K562 (cell line): ENCODE results near the gene CASP9. TPM values are rescaled to one million over a fixed set of nuclear protein-coding genes. Genes with fewer than 3 reads are reported as not detected.

Experiments used
- DMBX1 ChIP-seq: fragments of 250-450 bp; sonication (Bioruptor Pico); IDR thresholded peaks from 2 replicates; pipeline ENCODE4 v1.8.0; 2022; ENCODE audit warnings: inconsistent platforms, mild to moderate bottlenecking, moderate library complexity, borderline replicate concordance
- E2F6 ChIP-seq, 2 experiments: IDR thresholded peaks; 2 replicates each; pipeline ENCODE4 v1.6.1; 2011; ENCODE audit warnings: borderline replicate concordance in 1 of 2, control low read depth in 1 of 2, low read depth in 1 of 2, low read length in 1 of 2, mild to moderate bottlenecking in 1 of 2, mixed read lengths in 1 of 2, moderate library complexity in 1 of 2; ENCODE audit not compliant: insufficient read depth in 1 of 2, insufficient read length in 1 of 2, poor library complexity in 1 of 2, severe bottlenecking in 1 of 2; ENCODE audit errors: extremely low read depth in 1 of 2
- ESRRA ChIP-seq: fragments of 450-650 bp; IDR thresholded peaks from 2 replicates; pipeline ENCODE4 v1.6.1; 2014; ENCODE audit warnings: low read depth, mild to moderate bottlenecking, moderate library complexity, borderline replicate concordance
- HNRNPH1 ChIP-seq: fragments of 200-400 bp; formaldehyde crosslinking; optimal IDR thresholded peaks from 2 replicates; pipeline ENCODE3; 2017; ENCODE audit warnings: low read depth, mild to moderate bottlenecking, low read length, moderate library complexity
- HOXB6 ChIP-seq: fragments of 250-450 bp; sonication (Bioruptor Pico); IDR thresholded peaks from 2 replicates; pipeline ENCODE4 v1.5.1; 2022; ENCODE audit warnings: mild to moderate bottlenecking, borderline replicate concordance
- MAFG ChIP-seq: fragments of 450-650 bp; conservative IDR thresholded peaks from 2 replicates; pipeline ENCODE4 v1.6.1; 2016; ENCODE audit warnings: missing genetic modification characterization, missing compliant biosample characterization
- NBN ChIP-seq: fragments of 450-650 bp; IDR thresholded peaks from 2 replicates; pipeline ENCODE4 v1.6.1; 2016; ENCODE audit warnings: low read depth, mild to moderate bottlenecking
- SIX5 ChIP-seq, 2 experiments: IDR thresholded peaks; 2 replicates each; pipeline ENCODE4 v1.6.1; 2011; ENCODE audit warnings: low read length in 2 of 2, borderline replicate concordance in 1 of 2, low read depth in 1 of 2, mild to moderate bottlenecking in 1 of 2, moderate library complexity in 1 of 2; ENCODE audit not compliant: insufficient read depth in 1 of 2
- SMARCA5 ChIP-seq: fragments of 450-650 bp; IDR thresholded peaks from 2 replicates; pipeline ENCODE4 v1.6.1; 2016
- SMARCB1 ChIP-seq: IDR thresholded peaks from 2 replicates; pipeline ENCODE4 v1.6.1; 2011; ENCODE audit warnings: improper control_type of control experiment, low read depth; ENCODE audit not compliant: insufficient read length
- SRSF9 ChIP-seq: fragments of 200-400 bp; formaldehyde crosslinking; IDR thresholded peaks from 2 replicates; pipeline ENCODE4 v1.6.1; 2017; ENCODE audit warnings: low read depth, low read length, borderline replicate concordance
- VEZF1 ChIP-seq: fragments of 200-800 bp; sonication (Bioruptor generic); IDR thresholded peaks from 2 replicates; pipeline ENCODE4 v1.6.1; 2017; ENCODE audit warnings: missing genetic modification characterization, missing compliant biosample characterization
- YY1 ChIP-seq, 3 experiments: IDR thresholded peaks; 2 replicates each; pipeline ENCODE4 v1.6.1; 2011; ENCODE audit warnings: low read length in 2 of 3, mild to moderate bottlenecking in 2 of 3, moderate library complexity in 2 of 3, borderline replicate concordance in 1 of 3, control low read depth in 1 of 3, low read depth in 1 of 3; ENCODE audit not compliant: insufficient read depth in 3 of 3, insufficient replicate concordance in 2 of 3, control insufficient read depth in 1 of 3, insufficient read length in 1 of 3; ENCODE audit errors: extremely low read depth in 1 of 3
- ZEB2 ChIP-seq: fragments of 450-650 bp; IDR thresholded peaks from 2 replicates; pipeline ENCODE4 v1.6.1; 2016
- ZNF79 ChIP-seq: fragments of 250-450 bp; sonication (Bioruptor Pico); IDR thresholded peaks from 2 replicates; pipeline ENCODE4 v1.4.0; 2020; ENCODE audit warnings: low read depth, mild to moderate bottlenecking, moderate library complexity
- polyA plus RNA-seq, 8 experiments: library from polyadenylated mRNA; depleted of rRNA in 4 of 8; stranded (reverse) in 5 of 8; unstranded in 3 of 8; fragments of >200 nt; fragmentation: Nextera tagmentation in 2 of 8; fragmentation: Illumina TruSeq in 1 of 8; extraction: Ambion mirVana in 2 of 8; extraction: Trizol in 1 of 8; gene quantifications; 2 replicates each; pipeline versions ENCODE4 v1.2.1 to v1.2.3, GENCODE V29; 2011 to 2014; ENCODE audit warnings: inconsistent platforms in 1 of 8, missing spikeins in 1 of 8
- total RNA-seq, 7 experiments: library from RNA; depleted of rRNA in 6 of 7; stranded (reverse); fragments of >200 nt in 6 of 7; fragmentation: Illumina TruSeq in 2 of 7; extraction: Trizol in 2 of 7; gene quantifications; 2 replicates each; pipeline versions ENCODE4 v1.2.1 to v1.2.3, GENCODE V29; 2011 to 2021; ENCODE audit warnings: low replicate concordance in 1 of 7
- TF ChIP-seq, protein P1 (sequence below): fragments of 450-650 bp; IDR thresholded peaks from 2 replicates; pipeline ENCODE4 v1.6.1; 2014; ENCODE audit warnings: low read depth, mild to moderate bottlenecking, moderate library complexity, borderline replicate concordance
- TF ChIP-seq, protein P2 (sequence below): fragments of 450-650 bp; IDR thresholded peaks from 2 replicates; pipeline ENCODE4 v1.6.1; 2017; ENCODE audit warnings: mild to moderate bottlenecking, moderate library complexity
- TF ChIP-seq, protein P3 (sequence below): sonication (generic); formaldehyde crosslinking; IDR thresholded peaks from 2 replicates; pipeline ENCODE4 v1.8.1; 2022; ENCODE audit warnings: missing genetic modification reagents

CASP9 gene
- total and polyA plus RNA-seq, 9 of the 15 experiments (the other 6 are each of a cell fraction or from before 2014, with no cell fraction given): 10.8 to 54.1 (median 30.7) TPM

DNA sequence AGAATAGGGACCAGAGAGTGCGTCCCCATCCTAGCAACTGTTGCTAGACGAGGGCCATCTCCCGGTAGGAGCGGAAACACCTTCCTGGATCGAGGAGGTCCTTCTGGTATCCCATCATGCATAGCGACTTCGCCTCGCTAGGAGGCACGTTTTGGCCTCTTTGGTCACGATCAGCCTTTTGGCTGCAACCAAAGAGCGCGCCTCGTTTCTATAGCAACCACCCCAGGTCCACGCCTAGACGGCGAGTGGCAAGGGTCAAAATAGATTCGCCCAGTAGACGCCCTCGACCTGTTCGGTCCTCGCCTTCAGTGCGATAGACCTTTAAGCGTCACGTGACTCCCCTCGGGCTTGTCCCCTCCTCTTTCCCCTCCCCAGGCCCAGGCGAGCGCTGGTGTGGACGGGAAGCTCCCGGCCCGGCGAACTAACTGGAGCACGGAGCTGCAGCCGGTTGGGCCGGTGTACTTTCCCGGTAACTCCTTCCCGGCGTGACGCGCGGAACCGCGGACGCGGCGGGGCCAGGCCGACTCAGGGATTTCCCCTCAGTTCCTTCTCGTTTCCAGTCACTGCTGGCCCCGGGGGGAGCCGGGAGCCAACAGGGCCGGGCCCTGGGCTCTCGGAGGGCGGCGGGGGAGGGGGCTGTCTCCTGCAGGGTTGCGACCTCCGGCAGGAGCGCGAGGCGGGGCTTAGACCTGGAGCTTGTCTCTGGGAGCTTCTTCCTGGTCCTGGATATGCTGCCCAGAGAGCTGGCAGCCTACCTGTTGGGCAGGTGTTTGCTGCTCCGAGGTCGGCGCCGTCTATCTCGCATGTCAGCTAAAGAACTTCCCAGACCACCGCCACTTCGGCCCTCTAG lies 2.7 kb upstream of the CASP9 start, which contains the start of gene DNAJC16 (continued):
- TF ChIP-seq SRSF9: no peak
- no peak for TF ChIP-seq MAFG (tag)
- no peak for TF ChIP-seq SMARCB1
- peak in 2 of 3 experiments; percentile 37 to 50 for TF ChIP-seq YY1 (IDR thresholded peaks at IDR 0.05; ENCODE audit: borderline replicate concordance in 1 of 3, control insufficient read depth in 1 of 3, extremely low read depth in 1 of 3, insufficient read depth in 3 of 3, insufficient read length in 1 of 3, insufficient replicate concordance in 2 of 3, low read depth in 1 of 3, low read length in 2 of 3)
- peak; percentile 89 for TF ChIP-seq NBN
- no peak for TF ChIP-seq HNRNPH1
- TF ChIP-seq, protein P1, sequence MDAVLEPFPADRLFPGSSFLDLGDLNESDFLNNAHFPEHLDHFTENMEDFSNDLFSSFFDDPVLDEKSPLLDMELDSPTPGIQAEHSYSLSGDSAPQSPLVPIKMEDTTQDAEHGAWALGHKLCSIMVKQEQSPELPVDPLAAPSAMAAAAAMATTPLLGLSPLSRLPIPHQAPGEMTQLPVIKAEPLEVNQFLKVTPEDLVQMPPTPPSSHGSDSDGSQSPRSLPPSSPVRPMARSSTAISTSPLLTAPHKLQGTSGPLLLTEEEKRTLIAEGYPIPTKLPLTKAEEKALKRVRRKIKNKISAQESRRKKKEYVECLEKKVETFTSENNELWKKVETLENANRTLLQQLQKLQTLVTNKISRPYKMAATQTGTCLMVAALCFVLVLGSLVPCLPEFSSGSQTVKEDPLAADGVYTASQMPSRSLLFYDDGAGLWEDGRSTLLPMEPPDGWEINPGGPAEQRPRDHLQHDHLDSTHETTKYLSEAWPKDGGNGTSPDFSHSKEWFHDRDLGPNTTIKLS: peak; percentile 85
- TF ChIP-seq SIX5 (IDR thresholded peaks at IDR 0.05; ENCODE audit: borderline replicate concordance in 1 of 2, insufficient read depth in 1 of 2, low read depth in 1 of 2, low read length in 2 of 2): peak in 1 of 2 experiments; percentile 24; a peak in 1 of 4 replicates
- TF ChIP-seq HOXB6 (CRISPR knock-in tag): no peak
- TF ChIP-seq ESRRA: peak; percentile 78
- TF ChIP-seq ZEB2: peak; percentile 67; the same call in 1 of the 2 replicates
- no peak for TF ChIP-seq SMARCA5
- TF ChIP-seq, protein P2, sequence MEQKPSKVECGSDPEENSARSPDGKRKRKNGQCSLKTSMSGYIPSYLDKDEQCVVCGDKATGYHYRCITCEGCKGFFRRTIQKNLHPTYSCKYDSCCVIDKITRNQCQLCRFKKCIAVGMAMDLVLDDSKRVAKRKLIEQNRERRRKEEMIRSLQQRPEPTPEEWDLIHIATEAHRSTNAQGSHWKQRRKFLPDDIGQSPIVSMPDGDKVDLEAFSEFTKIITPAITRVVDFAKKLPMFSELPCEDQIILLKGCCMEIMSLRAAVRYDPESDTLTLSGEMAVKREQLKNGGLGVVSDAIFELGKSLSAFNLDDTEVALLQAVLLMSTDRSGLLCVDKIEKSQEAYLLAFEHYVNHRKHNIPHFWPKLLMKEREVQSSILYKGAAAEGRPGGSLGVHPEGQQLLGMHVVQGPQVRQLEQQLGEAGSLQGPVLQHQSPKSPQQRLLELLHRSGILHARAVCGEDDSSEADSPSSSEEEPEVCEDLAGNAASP: no peak
- TF ChIP-seq ZNF79 (CRISPR knock-in tag): no peak
- TF ChIP-seq DMBX1 (CRISPR knock-in tag): peak; percentile 65
- peak in 1 of 2 experiments; percentile 28 for TF ChIP-seq E2F6 (IDR thresholded peaks at IDR 0.05; ENCODE audit: borderline replicate concordance in 1 of 2, extremely low read depth in 1 of 2, insufficient read depth in 1 of 2, insufficient read length in 1 of 2, low read depth in 1 of 2, low read length in 1 of 2, poor library complexity in 1 of 2, severe bottlenecking in 1 of 2)
- TF ChIP-seq, protein P3, sequence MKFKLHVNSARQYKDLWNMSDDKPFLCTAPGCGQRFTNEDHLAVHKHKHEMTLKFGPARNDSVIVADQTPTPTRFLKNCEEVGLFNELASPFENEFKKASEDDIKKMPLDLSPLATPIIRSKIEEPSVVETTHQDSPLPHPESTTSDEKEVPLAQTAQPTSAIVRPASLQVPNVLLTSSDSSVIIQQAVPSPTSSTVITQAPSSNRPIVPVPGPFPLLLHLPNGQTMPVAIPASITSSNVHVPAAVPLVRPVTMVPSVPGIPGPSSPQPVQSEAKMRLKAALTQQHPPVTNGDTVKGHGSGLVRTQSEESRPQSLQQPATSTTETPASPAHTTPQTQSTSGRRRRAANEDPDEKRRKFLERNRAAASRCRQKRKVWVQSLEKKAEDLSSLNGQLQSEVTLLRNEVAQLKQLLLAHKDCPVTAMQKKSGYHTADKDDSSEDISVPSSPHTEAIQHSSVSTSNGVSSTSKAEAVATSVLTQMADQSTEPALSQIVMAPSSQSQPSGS: no peak
- peak; percentile 99 for TF ChIP-seq VEZF1 (CRISPR knock-in tag)
